GM12864 (cell line): ENCODE results near the gene HSPG2.

Experiments
- DNase-seq: peaks from one replicate; pipeline ENCODE4 v3.0.0-alpha.2; 2011; ENCODE audit warnings: low read depth
- H3K4me3 ChIP-seq: 2 replicates; pipeline ENCODE4 v1.5.1; 2011; ENCODE audit warnings: mild to moderate bottlenecking, low read depth, low read length, control low read depth
- CTCF ChIP-seq: IDR thresholded peaks from 2 replicates; pipeline ENCODE4 v1.5.1; 2011; ENCODE audit warnings: low read depth, mild to moderate bottlenecking, moderate library complexity, low read length, control low read depth, inconsistent platforms; ENCODE audit errors: missing control alignments

The HSPG2 gene

GRCh38 chr1:21931171-21932093, 5.7 kb downstream of the HSPG2 start:
- no peak for DNase-seq
- H3K4me3 ChIP-seq = no peak overlapping the region
- TF ChIP-seq CTCF = no peak

GRCh38 chr1:21930629-21931170, 6.4 kb downstream of the HSPG2 start:
- TF ChIP-seq CTCF = no peak
- DNase-seq = no peak
- no peak overlapping the region for H3K4me3 ChIP-seq

- no peak overlapping the region for H3K4me3 ChIP-seq
Observed at GRCh38 chr1:21930080-21930571, 7.0 kb downstream of the HSPG2 start.

GRCh38 chr1:21927533-21928237, 9.4 kb downstream of the HSPG2 start:
- TF ChIP-seq CTCF = no peak
- no peak for DNase-seq
- H3K4me3 ChIP-seq = no peak overlapping the region

More at GRCh38 chr1:21930080-21930571, 7.0 kb downstream of the HSPG2 start:
- DNase-seq = no peak
- TF ChIP-seq CTCF = no peak

GRCh38 chr1:21926814-21927532, 10.1 kb downstream of the HSPG2 start:
- DNase-seq = no peak
- no peak for TF ChIP-seq CTCF
- H3K4me3 ChIP-seq = no peak overlapping the region

GRCh38 chr1:21926065-21926464, 11.0 kb downstream of the HSPG2 start:
- H3K4me3 ChIP-seq = no peak overlapping the region
- DNase-seq = no peak
- TF ChIP-seq CTCF = no peak
